Right forelimb (tissue), 1 donor: ENCODE data around the gene PIPOX.

ENCODE experiments used
- DNase-seq: peaks from one replicate; pipeline ENCODE4 v3.0.0-alpha.2; 2018

PIPOX gene

GRCh38 chr17:29019475-29020181, 23.3 kb upstream of the PIPOX start:
- DNase-seq = no peak

- DNase-seq = no peak
Observed at GRCh38 chr17:29020576-29020975, 22.4 kb upstream of the PIPOX start.

- no peak for DNase-seq
Observed at GRCh38 chr17:29021226-29021625, 21.7 kb upstream of the PIPOX start.

- no peak for DNase-seq
Observed at GRCh38 chr17:29022074-29022473, 20.9 kb upstream of the PIPOX start.

GRCh38 chr17:29024316-29024952, 18.5 kb upstream of the PIPOX start:
- no peak for DNase-seq

- no peak for DNase-seq
Observed at GRCh38 chr17:29031488-29031887, 11.5 kb upstream of the PIPOX start.

GRCh38 chr17:29032013-29032856, 10.7 kb upstream of the PIPOX start:
- no peak for DNase-seq

- DNase-seq = no peak
Observed at GRCh38 chr17:29032857-29033197, 10.1 kb upstream of the PIPOX start.

GRCh38 chr17:29034510-29034909, 8.4 kb upstream of the PIPOX start:
- DNase-seq = no peak

- no peak for DNase-seq
Observed at GRCh38 chr17:29036584-29036983, 6.4 kb upstream of the PIPOX start.

GRCh38 chr17:29037739-29038084, 5.2 kb upstream of the PIPOX start:
- no peak for DNase-seq

- no peak for DNase-seq
Observed at GRCh38 chr17:29038085-29038795, 4.7 kb upstream of the PIPOX start.

GRCh38 chr17:29039764-29040598, 3.0 kb upstream of the PIPOX start:
- DNase-seq = no peak

GRCh38 chr17:29041091-29041490, 1.9 kb upstream of the PIPOX start:
- DNase-seq = no peak

- DNase-seq = no peak
Observed at GRCh38 chr17:29041571-29041970, 1.4 kb upstream of the PIPOX start.

GRCh38 chr17:29042026-29042678, 789 bp upstream of the PIPOX start:
- no peak for DNase-seq

GRCh38 chr17:29043539-29044145, 701 bp downstream of the PIPOX start:
- DNase-seq = no peak

GRCh38 chr17:29045026-29045425, 2.1 kb downstream of the PIPOX start:
- DNase-seq = no peak

- DNase-seq = no peak
Observed at GRCh38 chr17:29045734-29046472, 3.0 kb downstream of the PIPOX start.

- DNase-seq = no peak
Observed at GRCh38 chr17:29046473-29046839, 3.5 kb downstream of the PIPOX start.
